AG04450 (cell line): ENCODE measurements around the gene SCUBE1. TPM values are rescaled to one million over a fixed set of nuclear protein-coding genes. Genes with fewer than 3 reads are reported as not detected.

ENCODE experiments used
- CTCF ChIA-PET: fragments of 300-600, 350-600 bp; formaldehyde crosslinking; extraction: SDS; loops from one replicate; lab custom pipeline; 2022; ENCODE audit warnings: antibody characterized with exemption, inconsistent platforms; lab: Charles Lee
- POLR2A ChIA-PET: fragments of 350-600 bp; formaldehyde crosslinking; extraction: SDS; loops from one replicate; lab custom pipeline; 2021; ENCODE audit warnings: antibody characterized with exemption, inconsistent platforms; lab: Yijun Ruan, JAX
- DNase-seq: peaks from one replicate; pipeline ENCODE4 v3.0.0-alpha.2; 2011; ENCODE audit warnings: low read depth, low spot score
- H3K27ac ChIP-seq: one replicate; pipeline ENCODE4 v1.5.1; 2012; ENCODE audit warnings: low read depth, low read length, control low read depth
- H3K27me3 ChIP-seq: one replicate; pipeline ENCODE4 v1.6.0; 2012; ENCODE audit warnings: low read length; ENCODE audit not compliant: control insufficient read depth, insufficient read depth
- H3K4me3 ChIP-seq: 2 replicates; pipeline ENCODE4 v1.5.1; 2011; ENCODE audit warnings: mild to moderate bottlenecking, low read depth, low read length, control low read depth
- H3K9me3 ChIP-seq: 2 replicates; pipeline ENCODE4 v1.5.1; 2012; ENCODE audit warnings: low read length; ENCODE audit not compliant: control insufficient read depth, insufficient read depth
- CTCF ChIP-seq: IDR thresholded peaks from 2 replicates; pipeline ENCODE4 v1.5.1; 2011; ENCODE audit warnings: low read depth, low read length, control low read depth, inconsistent platforms
- polyA plus RNA-seq: library from polyadenylated mRNA; depleted of rRNA; stranded (reverse); fragments of >200 nt; gene quantifications from 2 replicates; pipeline ENCODE4 v1.2.3, GENCODE V29; 2011

The SCUBE1 gene
- polyA plus RNA-seq, 1 experiment, result not detected

GRCh38 chr22:43191831-43192230 lies 151.3 kb downstream of the SCUBE1 start:
- no peak for TF ChIP-seq CTCF
- no peak overlapping the region for H3K27ac ChIP-seq
- POLR2A ChIA-PET, result no interaction called here
- H3K9me3 ChIP-seq, result no peaks in the 10 kb centered on the region; the same call in none of the 2 replicates
- CTCF ChIA-PET, result interaction anchor here (0.6 to 0.7 kb wide), 2 partner anchors 77 to 81 kb away, joined by 7 to 8 read pairs; no protein-coding TSS in a partner anchor
- peaks cover 8% of the 10 kb centered on the region for H3K27me3 ChIP-seq
- no peak for DNase-seq
- no peak overlapping the region for H3K4me3 ChIP-seq

GRCh38 chr22:43188829-43189545 lies 154.2 kb downstream of the SCUBE1 start:
- ChIA-PET CTCF (interaction anchor here (1.4 kb wide), 1 partner anchor 13 kb away, joined by 4 read pairs; no protein-coding TSS in a partner anchor), POLR2A (no interaction called here)
- H3K27ac ChIP-seq, result no peak overlapping the region
- H3K27me3 ChIP-seq, result peaks cover 8% of the 10 kb centered on the region
- DNase-seq, result no peak
- no peaks in the 10 kb centered on the region; the same call in none of the 2 replicates for H3K9me3 ChIP-seq
- TF ChIP-seq CTCF, result no peak
- no peak overlapping the region for H3K4me3 ChIP-seq

GRCh38 chr22:43187171-43188099 lies 155.7 kb downstream of the SCUBE1 start:
- ChIA-PET CTCF (interaction anchor here (0.7 to 1.4 kb wide), 13 partner anchors 9 to 198 kb away, joined by 3 to 15 read pairs (median 4); no protein-coding TSS in a partner anchor), POLR2A (interaction anchor here (0.5 to 0.8 kb wide), 4 partner anchors 9 to 717 kb away, joined by 3 to 4 read pairs (median 4); no protein-coding TSS in a partner anchor)
- peak; percentile 75 for DNase-seq
- no peaks in the 10 kb centered on the region; the same call in none of the 2 replicates for H3K9me3 ChIP-seq
- peak overlapping the region; percentile 93 for H3K27ac ChIP-seq
- peaks cover 8% of the 10 kb centered on the region for H3K27me3 ChIP-seq
- peak overlapping the region; percentile 60 for H3K4me3 ChIP-seq
- peak; percentile 43 for TF ChIP-seq CTCF

- H3K27me3 ChIP-seq, result peaks cover 8% of the 10 kb centered on the region
- DNase-seq, result no peak
- H3K9me3 ChIP-seq, result no peaks in the 10 kb centered on the region; the same call in none of the 2 replicates
- peak within 1 kb of the TSS; percentile 74 for H3K4me3 ChIP-seq
- POLR2A ChIA-PET, result interaction anchor here (0.7 kb wide), 1 partner anchor 10 kb away, joined by 4 read pairs; no protein-coding TSS in a partner anchor
- H3K27ac ChIP-seq, result peak within 1 kb of the TSS; percentile 93
- TF ChIP-seq CTCF, result no peak
- CTCF ChIA-PET, result interaction anchor here (0.6 to 1.4 kb wide), 5 partner anchors 10 to 1601 kb away, joined by 3 to 15 read pairs (median 6); no protein-coding TSS in a partner anchor
These were observed 156.7 kb downstream of the SCUBE1 start, which contains the start of gene TTLL12 for GRCh38 chr22:43186272-43187170. Gene TTLL12 (minus strand): TSS chr22:43187134. CDS start chr22:43187069, 65 bp downstream.
